ENCODE data around the gene IL1RAP.

- TF ChIP-seq POLR2A (IDR thresholded peaks at IDR 0.05; ENCODE audit: extremely low read depth, insufficient read length), result no peak
- TF ChIP-seq CTCF (IDR thresholded peaks at IDR 0.05; ENCODE audit: low read depth, low read length), result no peak
- no peak for TF ChIP-seq MAX (IDR thresholded peaks at IDR 0.05; ENCODE audit: low read depth, low read length)
Observed at GRCh38 chr3:190541008-190541407, 27.1 kb downstream of the IL1RAP start.
